Ovary (tissue), 3 donors: ENCODE measurements around the gene KSR1.

ENCODE experiments used
- POLR2A ChIP-seq: fragments of 450-650 bp; IDR thresholded peaks from one replicate; pipeline ENCODE4 v1.6.1; 2017; ENCODE audit warnings: antibody characterized with exemption, mild to moderate bottlenecking, moderate library complexity
- TF ChIP-seq, protein P1 (sequence below), 3 donors: fragments of 450-650 bp in 2 of 3; fragments of 200-600 bp in 1 of 3; IDR thresholded peaks; one replicate each; pipeline versions ENCODE4 v1.5.1 to v1.8.0; 2016 to 2022; ENCODE audit warnings: antibody characterized with exemption in 3 of 3, mild to moderate bottlenecking in 1 of 3
- donor health status: DM: no; HTN: no; CAD: no.

DNA sequence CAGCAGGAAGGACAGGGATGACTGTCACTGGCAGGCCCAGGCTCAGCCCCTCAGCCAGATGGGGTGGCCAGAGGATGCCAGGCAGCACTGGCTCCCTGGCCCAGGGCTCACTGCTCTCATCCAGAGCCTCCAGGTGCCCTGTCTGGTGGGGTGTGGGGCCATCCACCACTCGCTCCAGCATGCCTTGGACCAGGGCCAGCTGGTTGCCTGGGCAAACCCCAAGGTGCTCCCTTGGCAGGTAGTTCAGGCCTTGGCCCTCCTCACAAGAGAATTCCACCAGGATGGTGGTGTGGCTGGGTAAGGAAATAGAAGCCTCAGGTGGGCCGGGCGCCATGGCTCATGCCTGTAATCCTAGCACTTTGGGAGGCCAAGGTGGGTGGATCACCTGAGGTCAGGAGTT, 204.2 kb downstream of the KSR1 start:
- TF ChIP-seq, protein P1, sequence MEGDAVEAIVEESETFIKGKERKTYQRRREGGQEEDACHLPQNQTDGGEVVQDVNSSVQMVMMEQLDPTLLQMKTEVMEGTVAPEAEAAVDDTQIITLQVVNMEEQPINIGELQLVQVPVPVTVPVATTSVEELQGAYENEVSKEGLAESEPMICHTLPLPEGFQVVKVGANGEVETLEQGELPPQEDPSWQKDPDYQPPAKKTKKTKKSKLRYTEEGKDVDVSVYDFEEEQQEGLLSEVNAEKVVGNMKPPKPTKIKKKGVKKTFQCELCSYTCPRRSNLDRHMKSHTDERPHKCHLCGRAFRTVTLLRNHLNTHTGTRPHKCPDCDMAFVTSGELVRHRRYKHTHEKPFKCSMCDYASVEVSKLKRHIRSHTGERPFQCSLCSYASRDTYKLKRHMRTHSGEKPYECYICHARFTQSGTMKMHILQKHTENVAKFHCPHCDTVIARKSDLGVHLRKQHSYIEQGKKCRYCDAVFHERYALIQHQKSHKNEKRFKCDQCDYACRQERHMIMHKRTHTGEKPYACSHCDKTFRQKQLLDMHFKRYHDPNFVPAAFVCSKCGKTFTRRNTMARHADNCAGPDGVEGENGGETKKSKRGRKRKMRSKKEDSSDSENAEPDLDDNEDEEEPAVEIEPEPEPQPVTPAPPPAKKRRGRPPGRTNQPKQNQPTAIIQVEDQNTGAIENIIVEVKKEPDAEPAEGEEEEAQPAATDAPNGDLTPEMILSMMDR (IDR thresholded peaks at IDR 0.05): no peak
- TF ChIP-seq POLR2A: no peak
